NCI-H2029 treated with DMSO at 0.1 percent for 48 hours (cell line): ENCODE results near the gene TMEM37.
A peak's percentile ranks its signal among the peaks of the same experiment; 100 is the strongest.

Experiments used
- DNase-seq: peaks from one replicate; lab custom pipeline; 2025; lab: John Stamatoyannopoulos, UW

Gene TMEM37

GRCh38 chr2:119455066-119455718 lies 23.5 kb downstream of the TMEM37 start:
- no peak for DNase-seq

- no peak for DNase-seq
These were observed 28.4 kb downstream of the TMEM37 start for GRCh38 chr2:119460076-119460475.

- no peak for DNase-seq
These were observed 30.2 kb downstream of the TMEM37 start for GRCh38 chr2:119461811-119462210.

GRCh38 chr2:119462574-119462973 lies 30.9 kb downstream of the TMEM37 start:
- DNase-seq, result no peak

GRCh38 chr2:119463136-119463535 lies 31.5 kb downstream of the TMEM37 start:
- DNase-seq, result no peak

- no peak for DNase-seq
These were observed 32.3 kb downstream of the TMEM37 start for GRCh38 chr2:119463990-119464389.

- DNase-seq, result peak; percentile 14
These were observed 33.3 kb downstream of the TMEM37 start for GRCh38 chr2:119464981-119465380.

GRCh38 chr2:119465687-119466086 lies 34.0 kb downstream of the TMEM37 start:
- no peak for DNase-seq

GRCh38 chr2:119466373-119466772 lies 34.7 kb downstream of the TMEM37 start:
- DNase-seq, result no peak

- DNase-seq, result peak; percentile 41
These were observed 36.7 kb downstream of the TMEM37 start for GRCh38 chr2:119468154-119468955.

GRCh38 chr2:119469131-119469530 lies 37.5 kb downstream of the TMEM37 start:
- no peak for DNase-seq

- peak; percentile 96 for DNase-seq
These were observed 38.1 kb downstream of the TMEM37 start for GRCh38 chr2:119469661-119470297.

GRCh38 chr2:119472749-119473148 lies 41.1 kb downstream of the TMEM37 start:
- no peak for DNase-seq

GRCh38 chr2:119473621-119474370 lies 42.1 kb downstream of the TMEM37 start:
- no peak for DNase-seq

- no peak for DNase-seq
These were observed 42.9 kb downstream of the TMEM37 start for GRCh38 chr2:119474371-119475224.

- DNase-seq, result no peak
These were observed 43.7 kb downstream of the TMEM37 start for GRCh38 chr2:119475225-119475856.

GRCh38 chr2:119475857-119476244 lies 44.2 kb downstream of the TMEM37 start:
- no peak for DNase-seq

- DNase-seq, result no peak
These were observed 44.9 kb downstream of the TMEM37 start for GRCh38 chr2:119476301-119477112.

- DNase-seq, result no peak
These were observed 45.5 kb downstream of the TMEM37 start for GRCh38 chr2:119477113-119477505.
